CD14-positive monocyte (primary cell): ENCODE measurements around the gene LYPLAL1. TPM values are rescaled to one million over a fixed set of nuclear protein-coding genes. Genes with fewer than 3 reads are reported as not detected.

ENCODE experiments used
- DNase-seq, 3 donors: peaks; one replicate each; pipeline ENCODE4 v3.0.0-alpha.2; 2011 to 2022
- H2AFZ ChIP-seq: 2 replicates; pipeline ENCODE4 v1.6.0; 2012; ENCODE audit warnings: mild to moderate bottlenecking, low read depth, low read length, inconsistent platforms; ENCODE audit not compliant: insufficient read depth, poor library complexity, severe bottlenecking
- H3K27ac ChIP-seq, 2 donors: 1 replicate in 1 of 2; 2 replicates in 1 of 2; pipeline ENCODE4 v1.5.1; 2012 to 2013; ENCODE audit warnings: low read length in 2 of 2, control low read depth in 1 of 2, inconsistent platforms in 1 of 2, low read depth in 1 of 2, mild to moderate bottlenecking in 1 of 2
- H3K27me3 ChIP-seq, 2 donors: one replicate each; pipeline versions ENCODE4 v1.6.0 to v1.6.1; 2011 to 2013; ENCODE audit warnings: low read length in 2 of 2; ENCODE audit not compliant: control insufficient read depth in 2 of 2, insufficient read depth in 2 of 2
- H3K36me3 ChIP-seq, 2 donors: replicated peaks in 1 of 2; 1 replicate in 1 of 2; 2 replicates in 1 of 2; pipeline versions ENCODE4 v1.5.1 to v1.6.1; 2012 to 2013; ENCODE audit warnings: low read length in 2 of 2, control low read depth in 1 of 2, inconsistent platforms in 1 of 2, mild to moderate bottlenecking in 1 of 2; ENCODE audit not compliant: insufficient read depth in 2 of 2, control insufficient read depth in 1 of 2
- H3K4me1 ChIP-seq, 2 donors: 1 replicate in 1 of 2; 2 replicates in 1 of 2; pipeline versions ENCODE4 v1.5.1 to v1.6.1; 2012 to 2013; ENCODE audit warnings: low read length in 2 of 2, control low read depth in 1 of 2, inconsistent platforms in 1 of 2, mild to moderate bottlenecking in 1 of 2, moderate library complexity in 1 of 2; ENCODE audit not compliant: insufficient read depth in 2 of 2, control insufficient read depth in 1 of 2
- H3K4me2 ChIP-seq: replicated peaks from 2 replicates; pipeline ENCODE3; 2012; ENCODE audit warnings: low read length, moderate library complexity, mild to moderate bottlenecking; ENCODE audit not compliant: poor library complexity, severe bottlenecking; ENCODE audit errors: extremely low read depth
- H3K4me3 ChIP-seq, 3 experiments: fragments of 200-600 bp in 1 of 3; sonication (generic) in 1 of 3; replicated peaks in 1 of 3; 1 replicate in 2 of 3; 2 replicates in 1 of 3; pipeline ENCODE4 v1.5.1; 2011 to 2013; ENCODE audit warnings: low read length in 3 of 3, mild to moderate bottlenecking in 3 of 3, control low read depth in 2 of 3, low read depth in 2 of 3, inconsistent platforms in 1 of 3, moderate library complexity in 1 of 3
- H3K79me2 ChIP-seq: 2 replicates; pipeline ENCODE4 v1.6.0; 2012; ENCODE audit warnings: mild to moderate bottlenecking, control low read depth, inconsistent platforms, low read length, moderate library complexity; ENCODE audit not compliant: insufficient read depth
- H3K9ac ChIP-seq: 2 replicates; pipeline ENCODE4 v1.6.0; 2017; ENCODE audit warnings: low read length, mild to moderate bottlenecking; ENCODE audit not compliant: insufficient read depth, poor library complexity, severe bottlenecking
- H3K9me3 ChIP-seq, 2 donors: replicated peaks in 1 of 2; 1 replicate in 1 of 2; 2 replicates in 1 of 2; pipeline versions ENCODE4 v1.5.1 to v1.6.1; 2012 to 2013; ENCODE audit warnings: low read length in 2 of 2, control low read depth in 1 of 2; ENCODE audit not compliant: control insufficient read depth in 1 of 2, insufficient read depth in 1 of 2
- H4K20me1 ChIP-seq: 2 replicates; pipeline ENCODE4 v1.6.0; 2012; ENCODE audit warnings: mild to moderate bottlenecking, low read length, control low read depth, moderate library complexity; ENCODE audit not compliant: insufficient read depth
- H3K27ac Mint-ChIP-seq, 7 donors: one replicate each; pipeline ENCODE4 v1.8.0; 2020; ENCODE audit warnings: mild to moderate bottlenecking in 7 of 7, mixed read lengths in 7 of 7, moderate library complexity in 6 of 7, inconsistent platforms in 2 of 7
- H3K27me3 Mint-ChIP-seq, 3 donors: one replicate each; pipeline ENCODE4 v1.8.0; 2021 to 2022; ENCODE audit warnings: low read depth in 3 of 3, mild to moderate bottlenecking in 3 of 3, mixed read lengths in 3 of 3, moderate library complexity in 3 of 3, inconsistent platforms in 1 of 3
- H3K36me3 Mint-ChIP-seq, 2 donors: one replicate each; pipeline ENCODE4 v1.8.0; 2020; ENCODE audit warnings: mixed read lengths in 2 of 2, inconsistent platforms in 1 of 2, mild to moderate bottlenecking in 1 of 2
- H3K4me1 Mint-ChIP-seq: one replicate; pipeline ENCODE4 v1.8.0; 2020; ENCODE audit warnings: mild to moderate bottlenecking, mixed read lengths
- H3K4me3 Mint-ChIP-seq, 2 donors: one replicate each; pipeline ENCODE4 v1.8.0; 2020; ENCODE audit warnings: mild to moderate bottlenecking in 2 of 2, mixed read lengths in 2 of 2, moderate library complexity in 1 of 2
- H3K9me3 Mint-ChIP-seq, 7 donors: one replicate each; pipeline ENCODE4 v1.8.0; 2020 to 2022; ENCODE audit warnings: mixed read lengths in 7 of 7, mild to moderate bottlenecking in 6 of 7, moderate library complexity in 6 of 7, inconsistent platforms in 2 of 7
- CTCF ChIP-seq: fragments of 200-600 bp; IDR thresholded peaks from one replicate; pipeline ENCODE4 v1.8.0; 2022; ENCODE audit warnings: antibody characterized with exemption, mild to moderate bottlenecking
- WGBS: methylation state at CpG from one replicate; pipeline ENCODE4 v1.1.5; 2013; ENCODE audit warnings: missing lambda C conversion rate; ENCODE audit not compliant: insufficient coverage; 5-methylcytosine and 5-hydroxymethylcytosine counted together
- intact Hi-C, 2 donors: fragments of 100-400 bp; cut with micrococcal nuclease; formaldehyde crosslinking; loops; one replicate each; pipeline versions ENCODE4 v1.15.0 to v1.15.1; 2023
- polyA plus RNA-seq, 3 donors: library from polyadenylated mRNA; depleted of rRNA in 1 of 3; unstranded in 2 of 3; stranded (reverse) in 1 of 3; fragments of 300-500 nt in 2 of 3; fragments of >200 nt in 1 of 3; fragmentation: Illumina TruSeq in 2 of 3; gene quantifications; 1 replicate in 2 of 3; 2 replicates in 1 of 3; pipeline ENCODE4 v1.2.3, GENCODE V29; 2012 to 2021

The LYPLAL1 gene
- polyA plus RNA-seq, 3 donors = 10.2 to 55.9 (median 36.1) TPM

DNA sequence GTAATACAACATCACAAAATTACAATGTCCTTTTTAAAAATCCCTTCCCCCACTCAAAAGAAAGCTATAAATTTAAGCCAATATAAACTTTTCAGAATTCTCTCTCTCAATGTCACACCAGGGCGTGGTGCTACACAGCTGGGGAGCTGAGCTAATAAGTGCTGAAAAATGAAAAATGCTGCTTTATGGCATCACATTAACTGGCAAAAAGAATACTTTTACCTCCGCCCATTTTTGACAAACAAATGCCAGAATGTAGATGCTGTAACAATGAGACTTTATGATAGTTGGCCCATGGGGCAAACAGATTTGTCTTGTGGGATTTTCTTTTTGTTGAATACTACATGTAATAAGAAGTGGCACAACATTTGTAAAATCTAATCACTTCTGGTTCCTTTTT lies 12.7 kb upstream of the LYPLAL1 start:
- no peak for DNase-seq
- no peak overlapping the region for H3K9ac ChIP-seq
- no peaks in the 10 kb centered on the region for H4K20me1 ChIP-seq
- no peaks in the 10 kb centered on the region for H3K79me2 ChIP-seq
- no peaks in the 10 kb centered on the region for H3K36me3 ChIP-seq
- TF ChIP-seq CTCF = no peak
- no peak overlapping the region for H3K4me2 ChIP-seq
- Mint-ChIP-seq H3K27me3 (peaks cover 0 to 3% (median 2%) of the 10 kb centered on the region in 3 donors), H3K27ac (no peak overlapping the region), H3K9me3 (peaks cover 0 to 1% (median 0%) of the 10 kb centered on the region in 7 donors), H3K4me3 (no peak overlapping the region), H3K4me1 (no peaks in the 10 kb centered on the region), H3K36me3 (no peaks in the 10 kb centered on the region)
- H2AFZ ChIP-seq = no peak overlapping the region
- WGBS = no CpG with 5 or more reads among the region's 2 CpGs
- intact Hi-C loops = no loop called here
- H3K4me3 ChIP-seq = no peak overlapping the region
- no peaks in the 10 kb centered on the region for H3K27me3 ChIP-seq
- no peak overlapping the region for H3K27ac ChIP-seq
- no peaks in the 10 kb centered on the region for H3K9me3 ChIP-seq
- H3K4me1 ChIP-seq = no peaks in the 10 kb centered on the region

DNA sequence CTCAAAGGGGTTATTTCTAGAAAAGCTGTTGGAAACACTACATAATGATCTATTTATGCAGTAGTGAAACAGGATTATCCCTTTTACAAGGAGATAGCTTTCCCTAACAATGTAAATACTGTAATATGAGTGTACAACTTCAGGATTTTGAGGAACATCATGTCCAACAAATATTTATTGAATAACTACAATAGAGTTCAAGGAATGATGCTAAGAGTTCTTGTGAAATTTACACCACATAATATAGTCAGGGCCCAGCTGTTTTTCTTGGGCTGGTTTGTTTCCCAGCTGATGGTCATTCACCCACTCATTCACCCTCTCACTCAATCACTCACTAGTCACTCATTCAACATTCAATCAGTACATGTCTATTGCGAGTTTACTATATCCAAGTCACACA lies 12.3 kb upstream of the LYPLAL1 start:
- Mint-ChIP-seq H3K4me3 (no peak overlapping the region), H3K27ac (no peak overlapping the region), H3K9me3 (peaks cover 0 to 1% (median 0%) of the 10 kb centered on the region in 7 donors), H3K27me3 (peaks cover 0 to 3% (median 2%) of the 10 kb centered on the region in 3 donors), H3K4me1 (no peaks in the 10 kb centered on the region), H3K36me3 (no peaks in the 10 kb centered on the region)
- no CpG with 5 or more reads among the region's 1 CpG for WGBS
- Histone ChIP-seq H3K9me3 (no peaks in the 10 kb centered on the region), H3K9ac (no peak overlapping the region), H2AFZ (no peak overlapping the region), H4K20me1 (no peaks in the 10 kb centered on the region), H3K27me3 (no peaks in the 10 kb centered on the region), H3K27ac (no peak overlapping the region), H3K36me3 (no peaks in the 10 kb centered on the region), H3K4me1 (no peaks in the 10 kb centered on the region), H3K4me2 (no peak overlapping the region), H3K4me3 (no peak overlapping the region), H3K79me2 (no peaks in the 10 kb centered on the region)
- intact Hi-C loops = no loop called here
- DNase-seq = no peak
- no peak for TF ChIP-seq CTCF
